Adrenal gland (tissue), 5 donors: ENCODE measurements around the gene DENND2A.

Experiments
- POLR2A ChIP-seq, 2 donors: fragments of 450-650 bp; IDR thresholded peaks; one replicate each; pipeline ENCODE4 v1.6.1; 2017; ENCODE audit warnings: antibody characterized with exemption in 2 of 2, mild to moderate bottlenecking in 2 of 2, moderate library complexity in 1 of 2
- TF ChIP-seq, protein P1 (sequence below), 6 experiments: fragments of 450-650 bp in 4 of 6; fragments of 200-600 bp in 2 of 6; sonication (generic) in 1 of 6; IDR thresholded peaks; 1 replicate in 5 of 6; 2 replicates in 1 of 6; pipeline versions ENCODE4 v1.5.1 to v1.8.0; 2016 to 2021; ENCODE audit warnings: antibody characterized with exemption in 6 of 6, mild to moderate bottlenecking in 2 of 6, moderate library complexity in 1 of 6
- donor health status: DM: no; HTN: no; CAD: no.

- TF ChIP-seq, protein P1, sequence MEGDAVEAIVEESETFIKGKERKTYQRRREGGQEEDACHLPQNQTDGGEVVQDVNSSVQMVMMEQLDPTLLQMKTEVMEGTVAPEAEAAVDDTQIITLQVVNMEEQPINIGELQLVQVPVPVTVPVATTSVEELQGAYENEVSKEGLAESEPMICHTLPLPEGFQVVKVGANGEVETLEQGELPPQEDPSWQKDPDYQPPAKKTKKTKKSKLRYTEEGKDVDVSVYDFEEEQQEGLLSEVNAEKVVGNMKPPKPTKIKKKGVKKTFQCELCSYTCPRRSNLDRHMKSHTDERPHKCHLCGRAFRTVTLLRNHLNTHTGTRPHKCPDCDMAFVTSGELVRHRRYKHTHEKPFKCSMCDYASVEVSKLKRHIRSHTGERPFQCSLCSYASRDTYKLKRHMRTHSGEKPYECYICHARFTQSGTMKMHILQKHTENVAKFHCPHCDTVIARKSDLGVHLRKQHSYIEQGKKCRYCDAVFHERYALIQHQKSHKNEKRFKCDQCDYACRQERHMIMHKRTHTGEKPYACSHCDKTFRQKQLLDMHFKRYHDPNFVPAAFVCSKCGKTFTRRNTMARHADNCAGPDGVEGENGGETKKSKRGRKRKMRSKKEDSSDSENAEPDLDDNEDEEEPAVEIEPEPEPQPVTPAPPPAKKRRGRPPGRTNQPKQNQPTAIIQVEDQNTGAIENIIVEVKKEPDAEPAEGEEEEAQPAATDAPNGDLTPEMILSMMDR (IDR thresholded peaks at IDR 0.05): no peak
- no peak for TF ChIP-seq POLR2A (IDR thresholded peaks at IDR 0.05)
Measured at GRCh38 chr7:140683657-140684056, 43.0 kb upstream of the DENND2A start.
